Measurements from ENCODE around the gene MAPK13.

MAPK13 gene

DNA sequence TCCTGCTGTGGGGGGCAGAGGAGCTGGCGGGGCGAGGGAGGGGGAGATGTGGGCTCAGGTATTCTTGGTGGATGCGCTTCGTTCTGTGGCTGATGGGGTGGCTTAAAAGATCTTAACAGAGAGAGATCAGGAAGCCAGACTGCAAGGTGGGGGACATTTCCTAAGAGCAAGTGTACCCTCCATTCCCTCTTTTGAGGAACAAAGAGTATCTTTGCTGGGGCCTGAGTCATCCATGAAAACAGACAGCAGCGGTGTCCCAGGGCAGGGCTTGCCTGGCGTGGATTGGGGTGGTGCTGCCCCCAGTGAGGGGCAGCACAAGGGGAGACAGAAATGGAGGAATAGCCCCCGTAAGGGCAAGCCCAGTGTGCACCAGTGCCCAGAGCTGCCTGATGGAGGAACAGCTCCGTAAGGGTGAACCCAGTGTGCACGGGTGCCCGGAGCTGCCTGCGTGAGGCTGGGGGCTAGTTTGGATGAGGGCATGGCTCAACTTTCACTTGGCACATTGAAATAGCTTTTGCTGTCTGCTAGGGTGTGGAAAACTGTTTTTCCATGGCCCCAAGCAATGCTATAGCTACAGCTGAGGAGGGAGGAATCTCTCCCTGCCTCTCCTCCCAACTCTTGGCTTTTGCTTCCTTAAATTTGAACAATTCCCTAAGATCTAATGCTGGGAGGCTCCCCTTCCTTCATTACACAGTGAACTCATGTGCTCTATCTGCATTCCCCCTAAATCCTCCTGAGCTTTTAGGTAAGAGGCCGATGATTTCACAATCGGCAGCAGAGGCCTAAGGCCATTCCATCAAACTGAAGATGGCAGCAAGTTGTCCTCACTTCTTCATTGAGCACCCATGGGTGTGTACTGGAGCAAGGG is 12.9 kb downstream of the MAPK13 start:
- DNase-seq (ENCODE audit: low read depth in 2 of 3, low spot score in 2 of 3), result no peak

DNA sequence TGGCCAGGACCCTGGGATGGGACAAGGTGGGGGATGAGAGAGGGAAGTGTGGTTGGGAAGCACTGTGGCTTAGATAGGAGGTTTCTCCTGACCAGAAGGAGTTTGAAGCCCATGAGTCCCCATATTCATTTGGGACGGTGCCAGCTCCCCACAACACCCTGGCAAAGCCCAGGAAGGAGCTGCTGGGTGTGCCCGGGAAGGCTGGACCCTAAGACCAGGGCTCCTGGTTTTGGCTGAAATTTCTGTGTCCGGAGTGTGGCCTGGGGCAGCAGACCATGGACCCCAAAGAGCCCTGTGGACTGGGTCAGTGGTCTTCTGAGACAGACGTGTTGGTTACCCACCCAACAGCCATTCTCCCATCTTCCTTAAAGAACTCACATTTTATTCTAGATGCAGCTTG is 15.2 kb downstream of the MAPK13 start:
- DNase-seq (ENCODE audit: low read depth in 2 of 3, low spot score in 2 of 3), result no peak

DNA sequence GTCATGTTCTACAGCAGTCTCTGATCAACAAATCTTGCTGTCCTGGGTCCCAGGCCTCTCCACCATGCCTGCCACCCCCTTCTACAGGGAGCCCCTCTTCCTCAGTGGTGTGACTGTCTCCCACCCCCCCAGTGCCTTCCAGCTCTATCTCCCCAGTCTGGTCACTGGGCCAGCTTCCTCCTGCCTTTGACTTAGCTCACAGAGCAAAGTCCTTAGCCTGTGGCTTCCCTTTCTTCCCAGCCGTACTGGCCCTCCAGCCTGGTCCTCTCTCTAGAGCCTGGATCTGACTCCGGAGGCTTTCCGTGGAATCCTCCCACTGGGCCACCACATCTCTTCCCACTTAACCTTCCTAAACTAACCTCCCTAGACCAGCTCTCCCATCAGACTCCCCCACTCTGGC is 17.0 kb downstream of the MAPK13 start:
- DNase-seq (ENCODE audit: low read depth in 2 of 3, low spot score in 2 of 3), result no peak

DNA sequence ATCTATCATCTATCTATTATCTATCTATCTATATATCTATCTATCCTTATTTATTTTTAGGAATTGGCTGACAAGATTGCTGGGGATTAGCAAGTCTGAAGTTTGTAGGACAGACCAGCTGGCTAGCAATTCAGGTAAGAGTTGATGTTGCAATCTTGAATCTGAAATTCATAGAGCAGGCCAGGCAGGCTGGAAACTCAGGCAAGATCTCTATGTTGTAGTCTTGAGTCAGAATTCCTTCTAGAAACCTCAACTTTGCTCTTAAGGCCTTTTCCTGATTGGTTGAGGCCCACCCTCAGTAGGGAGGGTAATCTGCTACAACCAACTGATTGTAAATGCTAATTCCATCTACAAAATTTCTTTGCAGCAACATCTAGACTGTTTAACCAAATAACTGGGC is 19.2 kb downstream of the MAPK13 start:
- no peak for DNase-seq (ENCODE audit: low read depth in 2 of 3, low spot score in 2 of 3)

DNA sequence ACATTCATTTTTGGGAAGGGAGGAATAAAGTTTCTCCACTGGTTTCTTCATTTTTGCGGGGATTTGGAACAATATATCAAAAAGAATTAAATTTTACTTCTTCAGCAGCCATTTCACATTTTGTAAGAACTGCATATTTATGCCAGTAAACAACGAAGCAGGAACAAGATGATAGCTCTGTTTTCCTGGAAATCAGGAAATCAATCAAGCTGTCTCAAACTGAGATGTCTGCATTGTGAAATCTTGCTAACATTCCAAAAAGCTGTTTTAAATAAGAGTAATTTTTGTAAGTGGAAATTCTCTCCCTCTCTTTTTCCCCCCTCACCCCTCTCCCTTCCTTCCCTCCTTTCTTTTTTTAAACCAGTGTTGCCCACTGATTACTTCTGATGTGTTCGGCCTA is 20.0 kb downstream of the MAPK13 start:
- no peak for DNase-seq (ENCODE audit: low read depth in 2 of 3, low spot score in 2 of 3)

DNA sequence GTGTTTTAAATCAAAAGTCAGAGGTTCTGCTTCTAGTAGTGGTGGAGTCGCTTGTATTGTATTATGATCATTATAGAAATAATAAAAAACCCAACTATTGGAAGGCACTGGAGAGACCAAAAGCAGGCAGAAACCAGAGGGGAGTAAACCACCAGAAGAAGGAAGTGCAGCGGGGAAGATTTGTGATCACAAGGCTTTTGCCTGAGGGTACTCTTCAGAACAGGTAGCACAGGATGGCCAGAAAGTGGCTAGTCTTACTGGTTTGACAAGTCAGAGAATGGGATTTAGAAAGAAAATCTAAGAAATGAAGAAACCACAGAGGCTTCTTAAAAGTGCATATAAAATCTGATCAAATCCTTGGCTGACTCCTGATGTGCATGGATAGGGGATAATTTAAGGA is 24.0 kb downstream of the MAPK13 start:
- DNase-seq (ENCODE audit: low read depth in 2 of 3, low spot score in 2 of 3), result no peak

DNA sequence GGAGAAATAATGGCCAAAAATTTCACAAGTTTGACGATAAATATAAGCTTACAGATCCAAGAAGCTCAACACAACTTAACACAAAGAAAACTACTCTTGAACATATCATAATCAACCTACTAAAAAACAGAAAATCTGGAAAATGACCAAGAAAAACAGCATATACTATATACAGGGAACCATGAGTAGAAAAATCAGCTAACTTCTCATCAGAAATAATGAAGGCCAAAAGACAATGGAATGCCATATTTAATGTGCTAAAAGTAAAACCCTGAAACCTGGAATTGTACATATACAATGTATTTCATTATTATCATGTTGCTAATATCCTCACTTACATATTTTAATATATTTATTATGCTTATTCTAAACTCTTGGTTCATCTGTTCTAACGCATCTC is 25.3 kb downstream of the MAPK13 start:
- DNase-seq (ENCODE audit: low read depth in 2 of 3, low spot score in 2 of 3), result no peak

DNA sequence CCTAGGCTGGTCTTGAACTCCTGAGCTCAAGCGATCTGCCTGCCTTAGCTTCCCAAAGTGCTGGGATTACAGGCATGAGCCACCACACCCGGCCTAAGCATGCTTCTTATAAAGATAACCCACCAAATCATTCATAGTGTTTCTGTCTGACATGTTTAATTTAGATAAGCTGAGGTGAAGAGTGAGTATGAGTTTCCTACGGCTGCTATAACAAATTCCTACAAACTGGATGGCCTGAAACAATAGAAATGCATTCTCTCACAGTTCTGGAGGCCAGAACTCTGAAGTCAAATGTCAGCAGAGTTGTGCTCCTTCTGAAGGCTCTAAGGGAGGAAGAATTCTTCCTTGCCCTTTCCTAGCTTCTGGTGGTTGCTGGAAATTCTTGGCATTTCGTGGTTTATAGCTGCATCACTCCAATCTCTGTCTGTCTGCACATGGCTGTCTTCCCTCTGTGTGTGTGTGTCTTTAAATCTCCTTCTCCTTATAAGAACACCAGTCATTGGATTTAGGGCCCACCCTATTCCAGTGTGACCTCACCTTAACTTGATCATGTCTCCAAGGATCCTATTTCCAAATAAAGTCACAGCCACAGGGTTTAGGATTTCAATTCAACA is 29.9 kb downstream of the MAPK13 start:
- no peak for DNase-seq (ENCODE audit: low read depth in 2 of 3, low spot score in 2 of 3)

DNA sequence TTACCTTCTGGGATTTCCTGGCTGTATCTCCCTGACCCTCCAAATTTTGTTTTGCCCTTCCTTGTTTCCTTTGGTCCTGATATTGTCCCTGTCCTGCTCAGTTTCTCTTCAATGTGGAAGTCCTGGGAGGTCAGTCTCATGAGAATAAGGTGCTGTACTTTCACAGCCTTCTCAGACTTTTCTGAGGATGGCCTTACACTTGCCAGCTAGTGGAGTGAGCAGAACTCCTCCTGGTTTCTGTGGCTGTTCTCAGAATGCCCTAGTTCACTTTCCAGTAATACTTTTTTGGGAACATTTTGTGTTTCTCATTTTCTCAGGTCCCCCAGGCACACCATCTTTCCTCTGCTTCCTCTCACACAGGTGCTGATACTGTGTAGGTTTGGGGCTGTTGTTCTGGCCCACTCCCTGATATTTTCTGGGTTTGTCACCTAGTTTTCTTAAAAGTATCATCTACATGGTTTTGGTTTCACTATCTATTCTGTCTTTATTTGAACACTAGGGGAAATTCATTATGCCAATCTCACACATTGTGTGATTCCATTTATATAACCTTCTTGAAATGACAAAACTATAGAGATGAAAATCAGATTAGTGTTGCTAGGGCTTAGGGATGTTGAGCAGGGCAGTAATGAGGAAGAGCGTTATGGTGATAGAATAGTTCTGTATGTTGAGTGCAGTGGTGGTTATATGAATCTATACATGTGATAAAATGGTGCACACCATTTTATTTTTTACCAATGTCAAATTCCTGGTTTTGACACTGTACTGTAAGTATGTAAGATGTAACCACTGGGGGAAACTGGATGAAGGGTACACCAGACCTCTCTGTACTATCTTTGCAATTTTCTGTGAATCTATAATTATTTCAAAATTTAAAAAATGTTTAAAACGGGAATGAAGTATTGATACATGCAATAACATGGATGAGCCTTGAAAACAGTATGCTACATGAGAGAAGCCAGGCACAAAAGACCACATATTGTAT is 39.0 kb downstream of the MAPK13 start:
- no peak for DNase-seq (ENCODE audit: low read depth in 2 of 3, low spot score in 2 of 3)

DNA sequence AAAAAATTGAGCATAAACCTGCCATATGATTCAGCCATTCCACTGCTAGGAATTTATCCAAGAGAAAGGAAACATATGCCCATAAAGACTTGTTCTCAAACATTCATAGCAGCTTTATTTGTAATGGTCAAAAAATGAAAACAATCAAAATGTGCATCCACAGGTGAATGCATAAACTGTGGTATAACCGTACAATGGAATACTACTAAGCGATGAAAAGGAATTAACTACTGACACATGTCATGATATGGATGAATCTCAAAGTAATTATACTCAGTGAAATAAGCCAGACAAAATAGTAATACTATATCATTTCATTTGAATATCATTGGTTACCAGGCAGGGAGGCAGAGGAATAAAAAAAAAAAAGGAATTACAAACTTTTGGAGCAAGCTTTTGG is 40.4 kb downstream of the MAPK13 start:
- DNase-seq (ENCODE audit: low read depth in 2 of 3, low spot score in 2 of 3), result no peak

DNA sequence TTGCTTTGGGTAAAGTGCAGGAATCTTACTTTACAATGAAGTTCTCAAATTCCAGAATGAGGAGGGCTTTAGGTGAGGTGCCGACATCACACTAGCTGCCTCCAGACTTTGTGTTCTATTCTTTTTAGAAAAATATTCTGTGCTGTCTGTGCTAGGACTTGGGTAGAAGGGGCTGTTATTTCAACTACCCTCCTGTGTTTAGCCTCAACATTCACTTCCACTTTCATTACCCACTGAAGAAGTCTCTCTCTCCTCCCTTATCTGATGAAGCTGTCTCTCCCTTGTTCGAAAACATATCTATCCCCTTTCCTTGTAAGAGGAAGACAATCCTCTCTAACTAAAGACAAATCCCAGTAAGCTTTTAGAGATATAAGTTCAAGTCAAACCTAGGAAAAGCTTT is 41.3 kb downstream of the MAPK13 start:
- no peak for DNase-seq (ENCODE audit: low read depth in 2 of 3, low spot score in 2 of 3)

DNA sequence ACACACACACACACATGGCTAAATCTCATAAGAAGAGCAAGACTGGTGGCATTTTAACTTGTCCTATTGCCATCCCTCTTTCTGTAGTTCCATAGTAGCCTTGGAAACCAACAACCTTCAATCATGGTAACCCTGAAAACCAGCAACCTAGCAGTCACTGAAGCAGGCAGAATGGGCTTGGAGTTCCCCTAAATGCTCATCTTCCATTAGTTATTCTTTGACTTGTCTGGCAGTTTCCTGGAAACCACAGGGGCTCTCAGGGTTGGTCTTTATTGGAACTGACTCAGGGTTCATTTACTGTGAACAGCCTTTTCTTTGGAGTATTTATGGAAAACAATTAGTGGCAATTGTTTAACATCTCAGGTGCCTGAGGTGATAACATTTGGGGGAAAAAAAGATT is 46.9 kb downstream of the MAPK13 start:
- DNase-seq (ENCODE audit: low read depth in 2 of 3, low spot score in 2 of 3), result no peak

DNA sequence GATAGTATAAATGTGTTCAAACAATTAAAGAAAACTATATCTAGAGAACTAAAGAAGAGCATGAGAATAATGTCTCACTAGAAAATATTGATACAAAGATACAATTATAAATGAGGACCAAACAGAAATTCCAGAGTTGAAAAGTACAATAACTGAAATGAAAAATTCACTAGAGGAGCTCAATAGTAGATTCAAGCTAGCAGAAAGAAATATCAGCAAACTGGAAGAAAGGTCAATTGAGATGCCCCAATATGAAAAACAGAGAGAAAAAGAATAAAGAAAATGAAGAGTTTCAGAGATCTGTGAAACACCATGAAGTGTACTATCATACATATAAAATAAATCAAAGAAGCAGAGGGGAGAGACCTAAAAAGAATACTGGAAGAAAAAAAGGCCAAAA is 48.2 kb downstream of the MAPK13 start:
- no peak for DNase-seq (ENCODE audit: low read depth in 2 of 3, low spot score in 2 of 3)

DNA sequence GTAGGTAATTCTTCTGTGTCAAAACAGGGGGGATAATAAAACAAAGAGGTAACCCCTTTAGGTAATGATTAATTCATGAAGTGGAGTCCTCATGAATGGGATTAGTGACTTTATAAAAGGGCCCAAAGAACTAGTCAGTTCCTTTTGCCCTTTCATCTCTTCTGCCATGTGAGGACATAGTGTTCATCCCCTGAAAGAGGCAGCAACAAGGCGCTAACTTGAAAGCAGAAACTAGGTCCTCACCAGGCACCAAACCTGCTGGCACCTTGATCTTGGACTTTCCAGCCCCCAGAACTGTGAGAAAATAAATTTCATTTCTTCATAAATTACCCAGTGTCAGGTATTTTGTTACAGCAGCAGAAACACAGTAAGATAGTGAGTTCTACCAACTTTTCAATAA is 49.8 kb downstream of the MAPK13 start:
- no peak for DNase-seq (ENCODE audit: low read depth in 2 of 3, low spot score in 2 of 3)

DNA sequence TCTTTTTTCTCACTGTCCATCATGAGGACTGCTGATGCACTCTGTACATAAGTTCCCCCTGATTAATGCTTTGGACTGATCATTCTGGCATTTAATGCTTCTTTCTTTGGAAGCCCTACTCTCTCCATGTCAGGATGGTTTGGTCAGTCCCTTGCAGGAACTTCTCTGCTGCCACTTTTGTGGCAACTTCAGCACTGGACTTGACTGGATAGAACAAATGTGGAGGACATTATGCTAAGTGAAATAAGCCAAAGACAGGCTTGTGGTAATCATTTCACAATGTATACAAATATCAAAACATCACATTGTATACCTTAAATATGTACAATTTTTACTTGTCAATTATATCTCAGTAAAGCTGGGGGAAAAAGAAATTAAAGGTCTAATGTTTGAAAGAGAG is 54.0 kb downstream of the MAPK13 start:
- no peak for DNase-seq (ENCODE audit: low read depth in 2 of 3, low spot score in 2 of 3)

DNA sequence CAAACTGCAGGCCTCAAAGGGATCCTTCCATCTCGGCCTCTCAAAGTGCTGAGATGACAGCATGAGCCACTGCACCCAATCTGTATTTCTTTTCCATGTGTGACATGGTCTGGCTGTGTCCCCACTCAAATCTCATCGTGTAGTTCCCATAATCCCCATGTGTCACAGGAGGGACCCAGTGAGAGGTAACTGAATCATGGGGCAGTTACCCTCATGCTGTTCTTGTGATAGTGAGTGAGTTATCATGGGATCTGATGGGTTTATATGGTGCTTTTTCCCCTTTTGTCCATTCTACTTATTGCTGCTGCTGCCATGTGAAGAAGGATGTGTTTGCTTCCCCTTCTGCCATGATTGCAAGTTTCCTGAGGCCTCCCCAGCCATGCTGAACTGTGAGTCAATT is 55.9 kb downstream of the MAPK13 start:
- DNase-seq (ENCODE audit: low read depth in 2 of 3, low spot score in 2 of 3), result no peak

DNA sequence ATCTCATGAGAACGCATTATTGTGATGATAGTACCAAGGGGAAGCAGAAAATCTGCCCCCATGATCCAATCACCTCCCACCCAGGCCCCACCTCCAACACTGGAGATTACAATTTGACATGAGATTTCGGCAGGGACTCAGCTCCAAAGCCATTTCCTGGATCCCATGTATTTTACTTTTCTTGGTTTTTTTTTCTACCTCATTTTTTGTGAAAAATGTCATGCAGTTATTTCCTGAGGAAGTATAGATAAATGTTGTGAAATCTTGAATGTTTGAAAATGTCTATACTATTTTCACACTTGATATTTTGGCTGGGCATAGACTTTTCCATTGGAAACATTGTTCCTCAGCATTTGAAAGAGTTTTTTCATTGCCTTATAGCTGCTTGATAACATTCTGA is 57.1 kb downstream of the MAPK13 start:
- no peak for DNase-seq (ENCODE audit: low read depth in 2 of 3, low spot score in 2 of 3)
